Measurements from ENCODE around the gene ARRDC2. TPM values are rescaled to one million over a fixed set of nuclear protein-coding genes. Genes with fewer than 3 reads are reported as not detected.
A peak's percentile ranks its signal among the peaks of the same experiment; 100 is the strongest.

Gene ARRDC2
- total RNA-seq, 6 donors from 2014 or later, result 53.6 to 253 (median 78.8) TPM

DNA sequence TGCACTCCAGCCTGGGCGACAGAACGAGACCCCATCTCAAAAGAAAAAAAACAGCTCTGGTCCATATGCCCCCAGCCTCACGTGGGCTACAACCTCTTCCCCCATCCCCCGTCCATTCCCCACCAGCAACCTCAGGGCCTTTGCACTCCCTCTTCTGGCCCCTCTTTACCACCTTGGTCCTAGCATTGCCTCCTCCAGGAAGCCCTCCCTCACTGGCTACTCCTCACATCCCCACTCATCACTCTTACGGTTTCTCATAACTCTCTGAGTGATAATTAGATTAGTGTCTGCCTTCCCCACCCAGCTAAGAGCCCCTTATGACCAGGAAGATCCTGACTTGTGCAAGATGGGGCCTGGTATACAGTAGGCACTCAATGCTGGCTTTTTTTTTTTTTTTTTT lies 48.0 kb downstream of the ARRDC2 start:
- H3K36me3 ChIP-seq, result no peaks in the 10 kb centered on the region
- no peak overlapping the region for H3K4me3 ChIP-seq
- ATAC-seq (ENCODE audit: low FRiP score in 2 of 2) (no peak), DNase-seq (no peak)
- no peaks in the 10 kb centered on the region for H3K27me3 ChIP-seq
- H3K27ac ChIP-seq, result peak overlapping the region in 1 of 4 donors; percentile 89
- 83 to 92% methylated on average over 5 of the region's 5 CpGs for WGBS, 2 donors
- H3K9me3 ChIP-seq, result no peaks in the 10 kb centered on the region
- peaks cover 27 to 35% (median 29%) of the 10 kb centered on the region in 4 donors for H3K4me1 ChIP-seq
- TF ChIP-seq EP300 (IDR thresholded peaks at IDR 0.05), result no peak
- TF ChIP-seq, protein P1, sequence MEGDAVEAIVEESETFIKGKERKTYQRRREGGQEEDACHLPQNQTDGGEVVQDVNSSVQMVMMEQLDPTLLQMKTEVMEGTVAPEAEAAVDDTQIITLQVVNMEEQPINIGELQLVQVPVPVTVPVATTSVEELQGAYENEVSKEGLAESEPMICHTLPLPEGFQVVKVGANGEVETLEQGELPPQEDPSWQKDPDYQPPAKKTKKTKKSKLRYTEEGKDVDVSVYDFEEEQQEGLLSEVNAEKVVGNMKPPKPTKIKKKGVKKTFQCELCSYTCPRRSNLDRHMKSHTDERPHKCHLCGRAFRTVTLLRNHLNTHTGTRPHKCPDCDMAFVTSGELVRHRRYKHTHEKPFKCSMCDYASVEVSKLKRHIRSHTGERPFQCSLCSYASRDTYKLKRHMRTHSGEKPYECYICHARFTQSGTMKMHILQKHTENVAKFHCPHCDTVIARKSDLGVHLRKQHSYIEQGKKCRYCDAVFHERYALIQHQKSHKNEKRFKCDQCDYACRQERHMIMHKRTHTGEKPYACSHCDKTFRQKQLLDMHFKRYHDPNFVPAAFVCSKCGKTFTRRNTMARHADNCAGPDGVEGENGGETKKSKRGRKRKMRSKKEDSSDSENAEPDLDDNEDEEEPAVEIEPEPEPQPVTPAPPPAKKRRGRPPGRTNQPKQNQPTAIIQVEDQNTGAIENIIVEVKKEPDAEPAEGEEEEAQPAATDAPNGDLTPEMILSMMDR (IDR thresholded peaks at IDR 0.05), result no peak
- TF ChIP-seq POLR2A (IDR thresholded peaks at IDR 0.05), result no peak
- TF ChIP-seq POLR2AphosphoS5 (IDR thresholded peaks at IDR 0.05), result no peak

DNA sequence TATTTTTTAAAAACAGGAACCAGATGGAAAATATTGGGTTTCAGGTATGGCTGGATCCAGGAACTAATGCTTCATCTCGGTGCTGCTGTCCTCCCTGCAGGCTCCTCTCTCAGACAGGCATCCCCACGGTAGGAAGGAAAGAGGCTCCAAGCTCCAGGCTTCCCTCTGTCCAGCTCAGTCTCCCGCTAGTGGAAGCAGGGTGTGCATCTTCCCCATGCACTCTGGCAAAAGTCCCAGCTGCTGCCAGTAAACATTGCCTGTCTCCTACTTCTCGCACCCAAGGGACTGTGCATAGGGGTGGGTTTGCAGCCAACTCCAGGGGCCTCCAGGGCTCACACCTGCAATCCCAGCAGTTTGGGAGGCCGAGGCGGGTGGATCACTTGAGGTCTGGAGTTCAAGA lies 49.6 kb downstream of the ARRDC2 start:
- 68 to 84% methylated on average over 3 to 6 of the region's 6 CpGs for WGBS, 2 donors
- no peaks in the 10 kb centered on the region for H3K36me3 ChIP-seq
- H3K9me3 ChIP-seq, result no peaks in the 10 kb centered on the region
- TF ChIP-seq, protein P1 (IDR thresholded peaks at IDR 0.05), result peak in 1 of 6 experiments; percentile 5
- TF ChIP-seq POLR2A (IDR thresholded peaks at IDR 0.05), result no peak
- TF ChIP-seq POLR2AphosphoS5 (IDR thresholded peaks at IDR 0.05), result peak; percentile 12 to 42
- peaks cover 16 to 21% (median 16%) of the 10 kb centered on the region in 4 donors for H3K4me1 ChIP-seq
- H3K4me3 ChIP-seq, result peak overlapping the region in 1 of 4 donors; percentile 27
- ATAC-seq (ENCODE audit: low FRiP score in 2 of 2) (peak in 1 of 2 donors; percentile 23), DNase-seq (peak in 1 of 2 donors; percentile 43)
- H3K27me3 ChIP-seq, result no peaks in the 10 kb centered on the region
- H3K27ac ChIP-seq, result peak overlapping the region; percentile 60 to 89 (median 76)

DNA sequence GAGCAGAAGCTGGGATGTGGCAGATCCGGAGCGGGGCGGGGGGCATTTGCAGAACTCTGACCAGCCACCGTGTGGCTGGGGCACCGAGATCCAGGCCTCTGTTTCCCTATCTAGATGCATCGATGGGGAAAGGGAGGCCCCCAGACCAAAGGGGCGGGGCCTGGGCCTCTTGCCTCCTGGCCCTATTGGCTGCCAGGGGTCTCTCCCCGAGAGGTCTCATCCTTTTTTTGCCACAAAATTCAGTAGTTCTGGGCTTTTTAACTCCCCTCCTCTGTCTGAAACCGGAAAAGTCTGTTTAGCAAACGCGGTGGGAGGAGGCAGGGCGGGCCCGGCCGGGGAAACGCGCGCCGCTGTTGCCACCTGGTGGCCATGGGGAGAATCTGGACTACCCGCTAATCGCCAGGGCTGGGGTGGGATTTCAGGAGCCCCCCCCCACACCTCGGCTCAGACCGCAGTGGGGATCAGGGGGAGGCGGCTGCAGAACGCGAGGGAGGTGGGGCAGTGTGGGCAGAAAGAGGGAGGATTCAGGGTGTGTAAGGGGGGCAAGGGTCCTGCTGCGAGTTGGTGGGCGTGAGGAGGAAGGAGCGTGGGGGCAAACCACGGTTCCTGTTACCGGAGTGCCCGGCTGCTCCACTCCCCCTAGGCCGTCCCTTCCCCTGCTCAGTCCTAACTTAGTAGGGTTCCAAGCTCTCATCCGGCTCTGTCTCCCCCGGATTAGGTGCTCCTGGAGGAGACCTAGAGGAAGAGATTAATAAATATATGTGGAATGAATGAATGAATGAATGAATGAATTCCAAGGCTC lies 50.4 kb downstream of the ARRDC2 start:
- peak; percentile 90 to 95 for ATAC-seq (ENCODE audit: low FRiP score in 2 of 2)
- Histone ChIP-seq H3K27me3 (no peaks in the 10 kb centered on the region), H3K9me3 (no peaks in the 10 kb centered on the region), H3K36me3 (no peaks in the 10 kb centered on the region), H3K4me3 (peak overlapping the region in 3 of 4 donors; percentile 19 to 41 (median 27)), H3K4me1 (peaks cover 16 to 21% (median 16%) of the 10 kb centered on the region in 4 donors), H3K27ac (peak overlapping the region; percentile 60 to 89 (median 76))
- no peak for TF ChIP-seq EP300 (IDR thresholded peaks at IDR 0.05)
- TF ChIP-seq POLR2AphosphoS5 (IDR thresholded peaks at IDR 0.05), result peak; percentile 36 to 54
- peak in 1 of 4 donors; percentile 29 for TF ChIP-seq POLR2A (IDR thresholded peaks at IDR 0.05)
- TF ChIP-seq, protein P1 (IDR thresholded peaks at IDR 0.05), result peak; percentile 85 to 98 (median 96)
- 5 to 6% methylated on average over 27 to 33 of the region's 34 CpGs for WGBS, 2 donors
- peak; percentile 81 to 96 for DNase-seq

DNA sequence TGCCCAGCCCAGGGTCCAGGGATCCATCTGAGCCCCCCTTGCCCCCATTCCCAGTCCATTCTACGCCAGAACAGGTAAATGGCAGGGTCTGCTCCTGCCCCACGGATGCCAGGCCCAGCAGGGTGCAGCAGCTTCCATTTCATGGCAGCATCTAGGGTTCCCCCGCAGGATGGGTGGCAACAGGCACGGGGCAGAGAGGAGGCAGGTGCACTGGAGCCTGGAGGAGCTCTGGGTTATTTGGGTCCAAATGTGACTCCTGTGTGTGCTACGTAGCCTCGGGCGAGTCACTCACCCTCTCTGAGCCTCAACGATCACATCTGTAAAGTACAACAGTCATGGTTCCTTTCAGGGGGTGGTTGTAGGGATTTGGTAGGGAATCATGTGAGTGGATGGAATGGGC lies 51.3 kb downstream of the ARRDC2 start:
- H3K27ac ChIP-seq, result no peak overlapping the region
- ATAC-seq (ENCODE audit: low FRiP score in 2 of 2) (no peak), DNase-seq (no peak)
- H3K27me3 ChIP-seq, result no peaks in the 10 kb centered on the region
- H3K4me3 ChIP-seq, result no peak overlapping the region
- 71 to 94% methylated on average over 4 to 8 of the region's 8 CpGs for WGBS, 2 donors
- peaks cover 16 to 21% (median 16%) of the 10 kb centered on the region in 4 donors for H3K4me1 ChIP-seq
- TF ChIP-seq POLR2AphosphoS5 (IDR thresholded peaks at IDR 0.05) (no peak), EP300 (IDR thresholded peaks at IDR 0.05) (no peak), POLR2A (IDR thresholded peaks at IDR 0.05) (no peak)
- TF ChIP-seq, protein P1 (IDR thresholded peaks at IDR 0.05), result no peak
- H3K36me3 ChIP-seq, result no peaks in the 10 kb centered on the region
- no peaks in the 10 kb centered on the region for H3K9me3 ChIP-seq
